ENCODE data around the gene FRK. TPM values are rescaled to one million over a fixed set of nuclear protein-coding genes. Genes with fewer than 3 reads are reported as not detected.

The FRK gene
- total RNA-seq, 1 donor from 2014 or later: 0.05 TPM

- H3K4me3 Mint-ChIP-seq (ENCODE audit: unreplicated experiment): no peak overlapping the region
- H3K4me1 Mint-ChIP-seq (ENCODE audit: unreplicated experiment): no peaks in the 10 kb centered on the region
- TF ChIP-seq CTCF (IDR thresholded peaks at IDR 0.05): no peak
- peaks cover 6% of the 10 kb centered on the region for H3K27me3 Mint-ChIP-seq (ENCODE audit: unreplicated experiment)
- no peaks in the 10 kb centered on the region for H3K9me3 Mint-ChIP-seq (ENCODE audit: unreplicated experiment)
- H3K27ac Mint-ChIP-seq (ENCODE audit: unreplicated experiment): no peak overlapping the region
- no peak for DNase-seq (ENCODE audit: extremely low spot score, unreplicated experiment)
- H3K36me3 Mint-ChIP-seq (ENCODE audit: unreplicated experiment): no peaks in the 10 kb centered on the region
Observed at GRCh38 chr6:115882174-115882573, 178.5 kb downstream of the FRK start.

Other genes with a start within 250 kb of the FRK start
- gene NT5DC1, start 40.0 kb upstream of the FRK start, total RNA-seq: 16.0 TPM in 2 replicates
- gene COL10A1, start 65.2 kb upstream of the FRK start, total RNA-seq: not detected in 2 replicates
- 29.6 and 32.6 TPM in 2 replicates for gene TSPYL4, start 193.2 kb upstream of the FRK start, total RNA-seq
- gene TSPYL1, start 219.0 kb upstream of the FRK start, total RNA-seq: 64.9 and 65.3 TPM in 2 replicates

Measured in osteocyte (in vitro differentiated cells).